ENCODE results near the gene CNTRL. TPM values are rescaled to one million over a fixed set of nuclear protein-coding genes. Genes with fewer than 3 reads are reported as not detected.
A peak's percentile ranks its signal among the peaks of the same experiment; 100 is the strongest.

The CNTRL gene
- total RNA-seq, 4 donors from 2014 or later: 9.9 to 23.0 (median 15.4) TPM

DNA sequence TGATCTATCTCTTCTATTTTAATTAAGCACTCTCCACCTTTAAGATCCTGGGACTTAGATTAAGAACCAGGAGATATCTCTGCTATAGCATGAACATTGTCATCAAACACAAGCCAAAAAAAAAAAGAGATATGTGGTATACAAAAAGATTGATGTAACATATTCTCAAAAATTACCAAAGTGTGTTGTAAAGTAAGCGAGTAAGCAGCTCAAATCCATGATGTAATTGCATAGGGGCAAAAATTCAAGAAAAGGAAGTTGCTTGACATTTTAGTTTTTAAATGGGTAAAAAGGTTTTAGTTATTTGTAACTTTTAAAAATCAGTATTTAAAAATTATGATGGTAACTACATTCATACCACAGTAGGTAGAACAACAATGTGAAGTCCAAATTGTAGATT lies 40.7 kb downstream of the CNTRL start:
- no peaks in the 10 kb centered on the region for H3K9me3 ChIP-seq
- H3K4me1 ChIP-seq: no peaks in the 10 kb centered on the region
- no peaks in the 10 kb centered on the region for H3K36me3 ChIP-seq
- no peaks in the 10 kb centered on the region for H3K27me3 ChIP-seq
- no peak overlapping the region for H3K27ac ChIP-seq
- H3K4me3 ChIP-seq (replicated peaks in 1 of 3): no peak overlapping the region
- TF ChIP-seq POLR2A (IDR thresholded peaks at IDR 0.05): no peak
- TF ChIP-seq, protein P1, sequence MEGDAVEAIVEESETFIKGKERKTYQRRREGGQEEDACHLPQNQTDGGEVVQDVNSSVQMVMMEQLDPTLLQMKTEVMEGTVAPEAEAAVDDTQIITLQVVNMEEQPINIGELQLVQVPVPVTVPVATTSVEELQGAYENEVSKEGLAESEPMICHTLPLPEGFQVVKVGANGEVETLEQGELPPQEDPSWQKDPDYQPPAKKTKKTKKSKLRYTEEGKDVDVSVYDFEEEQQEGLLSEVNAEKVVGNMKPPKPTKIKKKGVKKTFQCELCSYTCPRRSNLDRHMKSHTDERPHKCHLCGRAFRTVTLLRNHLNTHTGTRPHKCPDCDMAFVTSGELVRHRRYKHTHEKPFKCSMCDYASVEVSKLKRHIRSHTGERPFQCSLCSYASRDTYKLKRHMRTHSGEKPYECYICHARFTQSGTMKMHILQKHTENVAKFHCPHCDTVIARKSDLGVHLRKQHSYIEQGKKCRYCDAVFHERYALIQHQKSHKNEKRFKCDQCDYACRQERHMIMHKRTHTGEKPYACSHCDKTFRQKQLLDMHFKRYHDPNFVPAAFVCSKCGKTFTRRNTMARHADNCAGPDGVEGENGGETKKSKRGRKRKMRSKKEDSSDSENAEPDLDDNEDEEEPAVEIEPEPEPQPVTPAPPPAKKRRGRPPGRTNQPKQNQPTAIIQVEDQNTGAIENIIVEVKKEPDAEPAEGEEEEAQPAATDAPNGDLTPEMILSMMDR (IDR thresholded peaks at IDR 0.05): no peak
- intact Hi-C loops (cut with DNase I): no loop called here
- DNase-seq: no peak
- 94 to 97% methylated on average over 1 of the region's 1 CpG for WGBS, 2 donors

DNA sequence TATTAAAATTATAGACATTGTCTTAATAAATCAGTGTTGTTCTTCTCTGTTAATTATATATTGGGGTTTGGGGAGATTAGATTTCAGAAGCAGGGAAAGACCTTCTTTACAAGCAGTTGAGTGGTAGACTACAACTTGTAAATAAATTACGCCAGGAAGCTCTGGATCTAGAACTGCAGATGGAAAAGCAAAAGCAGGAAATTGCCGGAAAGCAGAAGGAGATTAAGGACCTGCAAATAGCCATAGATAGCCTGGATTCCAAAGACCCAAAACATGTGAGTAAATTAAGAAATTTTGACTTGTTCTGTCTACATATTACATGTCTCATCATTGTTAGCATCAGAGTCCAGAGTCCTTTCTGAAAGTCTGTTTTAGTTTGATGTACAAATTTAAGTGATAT lies 43.5 kb downstream of the CNTRL start:
- no peaks in the 10 kb centered on the region for H3K9me3 ChIP-seq
- intact Hi-C loops (cut with DNase I): no loop called here
- H3K4me3 ChIP-seq (replicated peaks in 1 of 3): no peak overlapping the region
- no peak for TF ChIP-seq POLR2A (IDR thresholded peaks at IDR 0.05)
- TF ChIP-seq, protein P1 (IDR thresholded peaks at IDR 0.05): no peak
- H3K4me1 ChIP-seq: peaks cover 5 to 9% of the 10 kb centered on the region in 2 donors
- H3K27ac ChIP-seq: no peak overlapping the region
- 84 to 95% methylated on average over 2 of the region's 2 CpGs for WGBS, 2 donors
- H3K36me3 ChIP-seq: no peaks in the 10 kb centered on the region
- H3K27me3 ChIP-seq: no peaks in the 10 kb centered on the region
- DNase-seq: no peak

DNA sequence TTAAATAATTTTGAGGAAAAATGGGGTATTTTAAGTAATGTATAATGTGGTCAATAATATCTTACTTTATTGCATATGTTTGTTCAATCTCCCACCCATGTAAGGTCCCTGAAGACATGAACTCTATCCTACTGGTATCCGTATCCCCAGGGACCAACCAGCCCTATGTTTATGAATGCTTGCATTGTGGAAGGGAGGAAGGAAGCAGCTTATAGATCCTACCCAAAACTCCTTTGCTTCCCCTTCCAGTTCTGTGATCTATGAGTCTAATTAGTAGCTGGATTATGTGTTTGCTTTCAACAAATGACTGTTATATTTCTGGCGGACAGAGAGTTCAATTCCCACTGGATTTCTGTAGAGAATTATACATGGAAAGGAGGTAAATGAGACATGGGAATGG lies 45.6 kb downstream of the CNTRL start:
- no peak overlapping the region for H3K4me3 ChIP-seq (replicated peaks in 1 of 3)
- no peak overlapping the region for H3K27ac ChIP-seq
- no peak for DNase-seq
- intact Hi-C loops (cut with DNase I): no loop called here
- no peaks in the 10 kb centered on the region for H3K36me3 ChIP-seq
- H3K9me3 ChIP-seq: no peaks in the 10 kb centered on the region
- no peak for TF ChIP-seq POLR2A (IDR thresholded peaks at IDR 0.05)
- TF ChIP-seq, protein P1 (IDR thresholded peaks at IDR 0.05): no peak
- WGBS, 2 donors: 80 to 87% methylated on average over 2 of the region's 2 CpGs
- H3K4me1 ChIP-seq: peaks cover 5 to 9% of the 10 kb centered on the region in 2 donors
- H3K27me3 ChIP-seq: no peaks in the 10 kb centered on the region

DNA sequence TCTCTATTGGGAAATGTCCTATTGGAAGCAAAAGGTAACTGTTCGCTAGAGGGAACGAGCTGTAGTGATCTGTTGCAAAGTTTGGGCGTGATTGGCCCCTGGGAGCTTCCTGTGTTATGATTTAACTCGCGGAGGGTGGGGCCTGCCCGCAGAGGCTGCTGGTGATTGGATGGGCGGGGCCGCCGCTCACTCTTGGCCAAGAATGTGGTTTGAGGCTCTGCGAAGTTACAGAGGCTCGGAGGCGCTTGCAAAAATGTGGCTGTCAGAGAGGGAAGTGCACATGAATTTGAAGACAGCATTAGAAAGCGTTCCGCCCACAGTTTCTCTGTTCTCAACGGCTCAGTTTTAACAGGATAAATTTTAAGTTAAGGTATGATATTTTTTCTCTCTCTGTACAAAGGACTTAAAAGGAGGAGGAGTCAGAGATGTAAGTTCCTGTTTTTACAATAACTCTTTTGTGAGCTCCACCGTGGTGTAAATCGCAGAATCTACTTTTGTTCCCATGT lies 46.9 kb downstream of the CNTRL start:
- Histone ChIP-seq H3K27me3 (no peaks in the 10 kb centered on the region), H3K4me3 (replicated peaks in 1 of 3) (peak overlapping the region in 2 of 3 donors; percentile 27 to 50), H3K36me3 (no peaks in the 10 kb centered on the region), H3K27ac (peak overlapping the region in 2 of 3 donors; percentile 4 to 41), H3K4me1 (peaks cover 5 to 9% of the 10 kb centered on the region in 2 donors), H3K9me3 (no peaks in the 10 kb centered on the region)
- intact Hi-C loops (cut with DNase I): no loop called here
- TF ChIP-seq POLR2A (IDR thresholded peaks at IDR 0.05): peak in 1 of 2 donors; percentile 77
- TF ChIP-seq, protein P1 (IDR thresholded peaks at IDR 0.05): peak in 4 of 6 experiments; percentile 41 to 54 (median 46)
- WGBS, 2 donors: 0% methylated on average over 17 of the region's 17 CpGs
- peak; percentile 99 for DNase-seq

DNA sequence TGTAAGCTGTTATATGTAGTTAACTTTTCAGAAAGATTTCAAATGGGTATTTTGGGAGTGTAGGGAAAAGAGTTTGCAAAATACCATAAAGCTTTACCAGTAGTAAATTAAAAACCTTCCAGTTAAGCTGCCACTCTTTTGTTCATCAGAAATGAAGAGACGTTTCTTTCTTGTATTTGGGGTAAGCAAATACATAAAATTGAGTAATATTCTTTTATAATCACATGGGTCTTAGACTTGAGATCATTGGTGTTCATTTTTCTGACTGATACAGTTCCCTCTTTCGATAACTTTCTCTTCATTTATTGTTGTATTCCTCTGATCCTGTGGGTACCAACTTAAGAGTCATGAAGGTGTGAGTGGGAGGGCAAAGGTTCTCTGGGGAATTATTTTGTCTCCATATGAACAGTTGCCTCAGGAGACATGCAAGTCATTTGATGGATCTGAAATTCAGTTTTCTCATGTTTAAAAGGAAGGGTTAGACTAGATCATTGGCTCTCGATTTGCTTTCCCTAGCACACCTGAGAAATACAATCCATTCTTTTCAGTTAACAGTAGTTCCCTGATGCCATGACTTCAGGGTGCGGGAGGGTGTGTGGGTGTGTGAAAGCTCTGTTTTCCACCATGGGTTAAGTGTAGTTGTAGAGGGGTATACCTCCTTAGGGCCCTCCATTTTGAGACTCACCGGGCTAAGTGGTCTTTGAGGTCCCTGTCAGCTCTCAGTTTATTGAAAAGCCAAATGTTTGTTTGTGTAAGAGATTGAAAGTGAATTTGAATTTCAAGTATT lies 47.7 kb downstream of the CNTRL start:
- peaks cover 5 to 9% of the 10 kb centered on the region in 2 donors for H3K4me1 ChIP-seq
- 63 to 71% methylated on average over 5 of the region's 5 CpGs for WGBS, 2 donors
- TF ChIP-seq POLR2A (IDR thresholded peaks at IDR 0.05): no peak
- TF ChIP-seq, protein P1 (IDR thresholded peaks at IDR 0.05): no peak
- H3K4me3 ChIP-seq (replicated peaks in 1 of 3): peak overlapping the region in 2 of 3 donors; percentile 27 to 50
- no peaks in the 10 kb centered on the region for H3K36me3 ChIP-seq
- no peak for DNase-seq
- H3K27me3 ChIP-seq: no peaks in the 10 kb centered on the region
- H3K9me3 ChIP-seq: no peaks in the 10 kb centered on the region
- H3K27ac ChIP-seq: no peak overlapping the region
- intact Hi-C loops (cut with DNase I): no loop called here

Data from thyroid gland (tissue), 4 donors.